ENCODE data around the gene MYO7A. TPM values are rescaled to one million over a fixed set of nuclear protein-coding genes. Genes with fewer than 3 reads are reported as not detected.

The MYO7A gene
- total and polyA plus RNA-seq, 2 of the 8 experiments (the other 6 are each of a cell fraction or from before 2014, with no cell fraction given) = 1.5 to 1.9 TPM

DNA sequence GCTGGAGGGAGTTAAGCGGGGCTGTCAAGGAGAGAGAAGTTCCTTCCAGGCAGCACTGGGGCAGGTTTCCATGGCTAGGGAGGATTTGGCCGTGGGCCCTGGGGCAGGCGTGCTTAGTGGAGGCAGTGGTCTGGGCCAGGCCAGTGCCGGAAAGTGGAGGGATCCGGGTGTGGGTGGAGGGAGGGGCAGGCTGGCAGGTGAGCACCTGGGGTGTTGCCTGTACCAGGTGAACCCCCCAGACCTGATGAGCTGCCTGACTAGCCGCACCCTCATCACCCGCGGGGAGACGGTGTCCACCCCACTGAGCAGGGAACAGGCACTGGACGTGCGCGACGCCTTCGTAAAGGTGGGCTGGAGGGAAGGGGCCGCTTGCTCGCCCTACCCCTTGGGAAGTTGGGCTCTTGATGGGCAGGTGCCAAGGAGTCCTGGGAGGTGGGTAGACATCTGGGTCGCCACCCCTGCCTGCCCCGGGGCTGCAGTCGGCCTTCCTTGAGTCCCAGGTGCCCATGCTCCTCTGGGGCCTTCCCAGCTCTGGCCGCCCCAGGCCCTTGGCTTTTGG lies 32.0 kb downstream of the MYO7A start:
- Histone ChIP-seq H3K9ac (replicated peaks in 1 of 4; ENCODE audit: extremely low read depth in 1 of 4, low read depth in 3 of 4, low read length in 3 of 4) (no peak overlapping the region), H3K4ac (replicated peaks; ENCODE audit: insufficient read length, low read depth, low read length) (no peak overlapping the region), H3K23ac (ENCODE audit: insufficient read length) (no peak overlapping the region), H3K9me3 (ENCODE audit: insufficient read depth in 2 of 2, low read depth in 1 of 2, low read length in 1 of 2) (no peaks in the 10 kb centered on the region), H2BK15ac (ENCODE audit: low read length) (no peak overlapping the region), H3K27me3 (replicated peaks in 1 of 4; ENCODE audit: control insufficient read depth in 3 of 4, extremely low read depth in 1 of 4, insufficient read depth in 3 of 4, low read length in 3 of 4) (no peaks in the 10 kb centered on the region), H3K18ac (ENCODE audit: extremely low read depth, low read length) (no peak overlapping the region), H3K4me2 (ENCODE audit: insufficient read depth in 1 of 2, low read depth in 2 of 2, low read length in 2 of 2) (no peak overlapping the region), H3K4me1 (replicated peaks in 1 of 4; ENCODE audit: control insufficient read depth in 3 of 4, insufficient read depth in 4 of 4, low read length in 3 of 4) (no peaks in the 10 kb centered on the region), H3K4me3 (ENCODE audit: extremely low read depth in 1 of 4, insufficient read depth in 2 of 4, low read depth in 3 of 4, low read length in 4 of 4) (no peak overlapping the region), H2BK120ac (replicated peaks; ENCODE audit: low read depth, low read length) (no peak overlapping the region), H3K79me2 (ENCODE audit: control insufficient read depth in 1 of 2, insufficient read depth in 2 of 2, low read length in 2 of 2) (no peaks in the 10 kb centered on the region), H4K20me1 (replicated peaks in 1 of 2; ENCODE audit: control insufficient read depth in 1 of 2, insufficient read depth in 2 of 2, low read length in 2 of 2) (no peaks in the 10 kb centered on the region), H2AFZ (ENCODE audit: low read length) (no peak overlapping the region), H4K8ac (ENCODE audit: extremely low read depth, insufficient read depth, low read length) (no peak overlapping the region), H3K23me2 (ENCODE audit: low read depth, low read length) (no peaks in the 10 kb centered on the region), H2AK5ac (ENCODE audit: low read depth, low read length) (no peak overlapping the region), H3K79me1 (ENCODE audit: low read depth, low read length) (no peaks in the 10 kb centered on the region), H4K91ac (replicated peaks; ENCODE audit: insufficient read length, low read length) (no peak overlapping the region), H2BK12ac (ENCODE audit: low read depth, low read length) (no peak overlapping the region), H2BK20ac (ENCODE audit: low read length) (no peak overlapping the region), H3K27ac (ENCODE audit: low read depth, low read length) (no peak overlapping the region), H2BK5ac (ENCODE audit: low read depth, low read length) (no peak overlapping the region), H4K5ac (ENCODE audit: insufficient read length, low read depth, low read length) (no peak overlapping the region), H3K36me3 (ENCODE audit: control insufficient read depth in 2 of 4, insufficient read depth in 4 of 4, low read length in 3 of 4) (no peaks in the 10 kb centered on the region; a peak in 1 of 8 replicates), H3K14ac (ENCODE audit: insufficient read length) (no peak overlapping the region), H3K56ac (replicated peaks; ENCODE audit: insufficient read length, low read depth, low read length) (no peak overlapping the region)
- ChIA-PET POLR2A (ENCODE audit: partially characterized antibody) (interaction anchor here (0.7 to 1.7 kb wide), 2 partner anchors 8 to 10 kb away, joined by 3 read pairs; no protein-coding TSS in a partner anchor), CTCF (ENCODE audit: partially characterized antibody) (interaction anchor here (0.5 to 1.4 kb wide), 4 partner anchors 10 to 434 kb away, joined by 4 to 5 read pairs (median 4); partner anchors contain the start of gene MYO7A)
- WGBS, 2 experiments (ENCODE audit: extremely low coverage in 1 of 2, insufficient coverage in 1 of 2, insufficient read length in 1 of 2, insufficient replicate concordance in 2 of 2, low coverage in 1 of 2, low lambda C conversion rate in 2 of 2, missing lambda C conversion rate in 1 of 2) = 93% methylated on average over 20 of the region's 20 CpGs; no CpG with 5 or more reads in 1 of the 2 experiments
- DNase-seq (ENCODE audit: low read depth in 1 of 2, low spot score in 2 of 2) (no peak), FAIRE-seq (no peak)
- TF ChIP-seq RFX5 (IDR thresholded peaks at IDR 0.05; ENCODE audit: borderline replicate concordance, low read depth, low read length) = no peak
- TF ChIP-seq, protein P1, sequence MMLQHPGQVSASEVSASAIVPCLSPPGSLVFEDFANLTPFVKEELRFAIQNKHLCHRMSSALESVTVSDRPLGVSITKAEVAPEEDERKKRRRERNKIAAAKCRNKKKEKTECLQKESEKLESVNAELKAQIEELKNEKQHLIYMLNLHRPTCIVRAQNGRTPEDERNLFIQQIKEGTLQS (IDR thresholded peaks at IDR 0.05; ENCODE audit: insufficient read depth, low read depth, low read length) = no peak
- no peak for TF ChIP-seq TCF12 (IDR thresholded peaks at IDR 0.05; ENCODE audit: low read depth, low read length)
